Left renal cortex interstitium (tissue), 4 donors: Measurements from ENCODE around the gene DDX49. TPM values are rescaled to one million over a fixed set of nuclear protein-coding genes. Genes with fewer than 3 reads are reported as not detected.
"Not testable (repeated sequence)": the region's sequence is repeated elsewhere in the genome, so short reads cannot be mapped to it uniquely, and the experiment has no call there.

Source experiments
- DNase-seq, 4 donors: peaks; one replicate each; pipeline ENCODE4 v3.0.0-alpha.2; 2013; ENCODE audit warnings: low read depth in 4 of 4, low spot score in 2 of 4, missing footprints in 1 of 4
- polyA plus RNA-seq, 4 donors: library from polyadenylated mRNA; unstranded; fragments of 120-200 nt; gene quantifications; one replicate each; pipeline ENCODE4 v1.2.1, GENCODE V29; 2013; ENCODE audit not compliant: insufficient read length in 4 of 4

The DDX49 gene
- polyA plus RNA-seq, 4 donors = 43.2 to 60.9 (median 51.9) TPM

GRCh38 chr19:18908917-18909619 lies 10.4 kb upstream of the DDX49 start:
- no peak for DNase-seq

GRCh38 chr19:18910010-18910409 lies 9.5 kb upstream of the DDX49 start:
- DNase-seq = no peak

GRCh38 chr19:18910801-18911436 lies 8.6 kb upstream of the DDX49 start:
- DNase-seq = no peak

- no peak for DNase-seq
Observed at GRCh38 chr19:18912933-18913332, 6.6 kb upstream of the DDX49 start.

GRCh38 chr19:18913466-18913865 lies 6.0 kb upstream of the DDX49 start:
- DNase-seq = no peak

- no peak for DNase-seq
Observed at GRCh38 chr19:18915639-18916038, 3.9 kb upstream of the DDX49 start.

- not testable (repeated sequence) for DNase-seq
Observed at GRCh38 chr19:18917593-18917992, 1.9 kb upstream of the DDX49 start.

- no peak for DNase-seq
Observed at GRCh38 chr19:18919900-18920214, 342 bp downstream of the DDX49 start.

GRCh38 chr19:18920400-18920799 lies 885 bp downstream of the DDX49 start:
- DNase-seq = no peak

- no peak for DNase-seq
Observed at GRCh38 chr19:18921593-18921992, 2.1 kb downstream of the DDX49 start.

- DNase-seq = no peak
Observed at GRCh38 chr19:18922228-18922985, 2.9 kb downstream of the DDX49 start.

GRCh38 chr19:18924684-18925213 lies 5.2 kb downstream of the DDX49 start:
- no peak for DNase-seq

GRCh38 chr19:18928018-18928805 lies 8.7 kb downstream of the DDX49 start:
- DNase-seq = no peak

GRCh38 chr19:18929311-18929710 lies 9.8 kb downstream of the DDX49 start:
- no peak for DNase-seq

- no peak for DNase-seq
Observed at GRCh38 chr19:18931316-18932162, 12.0 kb downstream of the DDX49 start.

GRCh38 chr19:18932216-18932841 lies 12.8 kb downstream of the DDX49 start:
- DNase-seq = no peak

GRCh38 chr19:18933297-18933696 lies 13.8 kb downstream of the DDX49 start:
- no peak for DNase-seq

- DNase-seq = no peak
Observed at GRCh38 chr19:18939163-18939562, 19.6 kb downstream of the DDX49 start.
